GM12891 (cell line): Measurements from ENCODE around the gene USP4.

Experiments used
- PAX5 ChIP-seq: IDR thresholded peaks from 2 replicates; pipeline ENCODE4 v1.6.1; 2011; ENCODE audit warnings: low read length, moderate library complexity, mild to moderate bottlenecking; ENCODE audit not compliant: insufficient read depth, severe bottlenecking
- POLR2A ChIP-seq: IDR thresholded peaks from 2 replicates; pipeline ENCODE4 v1.6.1; 2011; ENCODE audit warnings: low read depth, low read length, control low read depth
- POLR2AphosphoS5 ChIP-seq: IDR thresholded peaks from 2 replicates; pipeline ENCODE4 v1.6.1; 2011; ENCODE audit warnings: low read depth, low read length, control low read depth
- POU2F2 ChIP-seq: IDR thresholded peaks from 2 replicates; pipeline ENCODE4 v1.6.1; 2011; ENCODE audit warnings: low read depth, mild to moderate bottlenecking, control low read depth, low read length, moderate library complexity
- SPI1 ChIP-seq: IDR thresholded peaks from 2 replicates; pipeline ENCODE4 v1.6.1; 2011; ENCODE audit warnings: low read depth, low read length, control low read depth
- TAF1 ChIP-seq: IDR thresholded peaks from 2 replicates; pipeline ENCODE4 v1.6.1; 2011; ENCODE audit warnings: low read depth, low read length, control low read depth

GRCh38 chr3:49271047-49271446 is 68.8 kb downstream of the USP4 start:
- TF ChIP-seq SPI1: no peak
- no peak for TF ChIP-seq POLR2A
- TF ChIP-seq POLR2AphosphoS5: no peak
- no peak for TF ChIP-seq TAF1
- no peak for TF ChIP-seq POU2F2
- no peak for TF ChIP-seq PAX5
